Hematopoietic multipotent progenitor cell treated with erythropoietin and hydrocortisone succinate and interleukin-3 and kit ligand, for 4 days (in vitro differentiated cells): ENCODE data around the gene SIGLEC9.

Experiments used
- DNase-seq: peaks from one replicate; pipeline ENCODE4 v3.0.0-alpha.2; 2015

The SIGLEC9 gene

DNA sequence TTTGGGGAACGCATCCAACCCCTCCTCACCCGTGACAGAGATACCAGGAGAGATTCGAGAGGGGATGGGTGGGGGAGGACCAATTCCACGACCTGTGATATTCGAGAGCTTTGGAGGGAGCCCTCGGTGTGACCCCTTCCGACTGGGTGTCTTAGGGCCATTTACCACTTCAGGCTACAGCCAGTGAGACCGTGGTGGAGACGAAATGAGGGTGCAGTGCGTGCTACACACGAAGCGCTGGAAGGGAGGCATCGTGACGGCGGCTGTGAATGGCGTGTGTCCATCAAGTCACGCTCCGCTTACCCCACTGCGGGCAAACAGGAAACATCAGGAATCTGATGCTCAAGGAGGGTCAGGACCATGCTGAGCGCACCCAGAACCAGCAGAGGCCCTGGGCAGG is 26.9 kb upstream of the SIGLEC9 start:
- DNase-seq, result no peak

- peak; percentile 51 for DNase-seq
These were observed 26.2 kb upstream of the SIGLEC9 start for GRCh38 chr19:51098365-51099046.

DNA sequence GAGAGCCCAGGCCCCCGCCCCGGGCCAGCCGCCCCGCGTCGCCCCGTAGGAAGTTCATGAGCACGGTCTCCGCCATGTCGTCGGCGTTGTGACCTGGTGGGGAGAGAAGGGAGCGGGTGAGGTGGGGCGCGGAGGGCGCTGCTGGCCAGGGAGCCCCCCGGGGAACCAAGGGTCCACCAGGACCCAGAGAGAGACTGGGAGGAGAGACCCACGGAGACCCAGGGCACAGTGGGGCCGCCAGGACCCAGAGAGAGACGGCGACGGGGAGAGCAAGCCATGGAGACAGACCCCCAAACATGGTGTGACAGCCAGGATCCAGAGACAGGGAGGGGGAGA is 25.7 kb upstream of the SIGLEC9 start:
- DNase-seq, result no peak

DNA sequence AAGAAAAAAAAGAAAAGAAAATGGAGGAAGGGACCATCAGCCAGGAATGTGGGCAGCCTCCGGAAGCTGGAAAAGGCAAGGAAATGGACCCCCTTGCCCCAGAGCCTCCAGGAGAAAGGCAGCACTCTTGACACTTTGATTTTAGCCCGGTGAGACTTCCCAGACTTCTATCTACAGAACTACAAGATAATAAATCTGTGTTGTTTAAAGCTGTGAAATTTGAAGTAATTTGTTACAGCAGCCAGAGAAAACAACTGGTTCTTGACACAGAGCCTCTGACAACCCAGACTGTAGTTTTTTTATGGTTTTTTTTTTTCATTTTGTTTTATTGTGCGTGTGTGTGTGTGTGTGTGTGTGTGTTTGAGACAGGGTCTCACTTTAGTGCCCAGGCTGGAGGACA is 24.1 kb upstream of the SIGLEC9 start:
- DNase-seq, result no peak

DNA sequence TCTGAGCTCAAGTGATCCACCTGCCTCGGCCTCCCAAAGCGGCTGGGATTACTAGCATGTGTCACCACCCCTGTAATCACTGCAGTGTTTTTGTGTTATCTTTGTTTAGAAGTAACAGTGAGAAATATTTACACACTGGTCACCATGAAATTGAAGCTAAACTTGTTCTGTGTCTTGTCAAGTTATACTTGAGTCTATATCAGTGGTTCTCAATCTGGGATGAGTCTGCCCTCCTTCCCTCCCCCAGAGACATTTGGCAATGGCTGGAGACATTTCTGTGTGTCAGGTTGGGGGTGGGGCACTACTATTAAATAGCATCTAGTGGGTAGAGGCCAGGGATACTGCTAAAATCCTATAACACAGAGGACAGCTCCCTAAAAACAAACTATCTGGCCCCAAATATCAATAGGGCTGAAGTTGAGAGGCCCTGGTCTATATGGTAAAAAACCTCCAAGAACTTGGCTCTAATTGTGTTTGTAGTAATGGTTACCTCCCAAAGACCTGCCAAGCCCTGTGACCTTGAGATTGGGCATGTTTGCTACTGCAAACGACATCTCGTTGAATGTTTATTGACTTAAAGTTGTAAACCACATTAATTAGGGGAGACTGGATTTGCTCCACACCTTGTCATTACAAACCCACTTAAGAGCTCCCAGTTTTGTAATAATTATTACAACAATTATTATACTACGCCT is 23.4 kb upstream of the SIGLEC9 start:
- DNase-seq, result no peak

DNA sequence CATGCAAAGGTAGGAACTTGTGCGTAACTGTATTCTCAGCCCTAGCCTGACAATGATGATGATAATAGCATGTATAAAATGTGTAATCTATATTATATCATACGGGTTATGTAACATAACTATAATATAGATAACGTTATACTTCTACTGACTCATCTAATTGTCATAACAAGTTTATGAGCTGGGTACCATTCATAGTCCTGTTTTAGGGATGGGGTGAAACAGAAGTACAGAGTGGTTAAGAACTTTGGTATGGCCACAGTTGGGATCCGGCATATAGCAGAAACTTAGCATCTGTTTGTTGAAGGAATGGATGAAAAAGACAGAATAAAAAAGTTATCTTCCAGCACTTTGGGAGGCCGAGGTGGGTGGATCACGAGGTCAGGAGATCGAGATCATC is 21.7 kb upstream of the SIGLEC9 start:
- no peak for DNase-seq

DNA sequence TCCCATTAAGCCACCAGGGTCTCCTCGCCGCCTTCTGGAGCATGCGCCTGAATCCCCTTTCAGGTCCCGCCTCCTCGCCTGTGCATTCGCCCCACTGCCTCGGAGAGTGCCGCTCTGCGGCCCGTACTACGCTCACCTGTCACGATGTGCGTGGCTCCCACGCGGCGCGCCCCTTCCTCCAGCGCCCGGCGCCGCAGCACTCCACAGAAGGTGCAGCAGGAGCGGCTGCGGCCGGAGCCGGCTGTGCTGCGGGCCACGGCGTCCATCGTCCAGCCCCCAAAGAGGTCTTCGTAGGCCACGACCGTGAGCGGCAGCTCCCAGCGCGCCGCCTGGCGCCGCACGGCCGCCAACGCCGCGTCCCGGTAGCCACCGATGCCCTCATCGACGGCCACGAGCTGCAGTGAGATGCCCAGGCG is 20.8 kb upstream of the SIGLEC9 start:
- no peak for DNase-seq

GRCh38 chr19:51107406-51108065 is 17.2 kb upstream of the SIGLEC9 start:
- DNase-seq, result no peak

- peak; percentile 100 for DNase-seq
These were observed 16.5 kb upstream of the SIGLEC9 start, which contains the start of gene CTU1 for GRCh38 chr19:51108066-51108804. CTU1 (minus strand) TSS chr19:51108409; CDS start chr19:51104569, 3,840 bp downstream.

DNA sequence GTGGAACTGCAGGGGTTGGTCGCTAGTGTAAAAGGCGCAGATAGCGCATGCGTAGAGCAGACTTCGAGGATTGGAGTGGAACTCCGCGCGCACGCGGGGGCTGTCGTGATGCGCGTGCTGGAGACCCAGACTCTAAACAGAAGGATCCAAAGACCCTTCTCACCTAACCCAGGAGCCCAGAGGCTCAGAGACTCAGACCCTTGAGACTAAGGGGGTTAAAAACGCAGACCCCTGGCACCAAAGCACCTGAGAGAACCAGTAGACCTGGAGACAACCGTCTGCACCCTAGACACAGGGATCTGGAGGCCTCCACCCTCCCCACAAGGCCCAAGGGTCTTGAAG is 15.9 kb upstream of the SIGLEC9 start:
- no peak for DNase-seq

- no peak for DNase-seq
These were observed 14.1 kb upstream of the SIGLEC9 start for GRCh38 chr19:51110666-51110971.

DNA sequence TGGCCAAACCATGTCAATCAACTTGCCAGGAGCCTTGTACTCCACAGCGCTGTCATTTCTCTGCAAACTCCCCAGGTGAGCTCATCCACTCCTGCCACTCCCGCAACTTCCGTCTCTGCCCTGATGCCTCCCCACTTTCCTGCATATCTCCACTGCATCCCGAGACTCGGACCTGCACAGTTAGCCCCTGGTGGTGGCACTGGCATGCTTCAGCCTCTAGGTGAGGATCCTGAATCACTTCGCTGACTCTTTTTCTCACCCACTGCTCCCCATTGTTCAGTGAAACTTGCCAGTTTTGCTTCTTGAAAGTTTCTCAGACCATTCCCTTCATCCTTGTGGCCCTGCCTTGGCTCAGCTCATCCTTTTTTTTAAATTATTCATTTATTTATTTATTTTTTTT is 13.1 kb upstream of the SIGLEC9 start:
- DNase-seq, result no peak

DNA sequence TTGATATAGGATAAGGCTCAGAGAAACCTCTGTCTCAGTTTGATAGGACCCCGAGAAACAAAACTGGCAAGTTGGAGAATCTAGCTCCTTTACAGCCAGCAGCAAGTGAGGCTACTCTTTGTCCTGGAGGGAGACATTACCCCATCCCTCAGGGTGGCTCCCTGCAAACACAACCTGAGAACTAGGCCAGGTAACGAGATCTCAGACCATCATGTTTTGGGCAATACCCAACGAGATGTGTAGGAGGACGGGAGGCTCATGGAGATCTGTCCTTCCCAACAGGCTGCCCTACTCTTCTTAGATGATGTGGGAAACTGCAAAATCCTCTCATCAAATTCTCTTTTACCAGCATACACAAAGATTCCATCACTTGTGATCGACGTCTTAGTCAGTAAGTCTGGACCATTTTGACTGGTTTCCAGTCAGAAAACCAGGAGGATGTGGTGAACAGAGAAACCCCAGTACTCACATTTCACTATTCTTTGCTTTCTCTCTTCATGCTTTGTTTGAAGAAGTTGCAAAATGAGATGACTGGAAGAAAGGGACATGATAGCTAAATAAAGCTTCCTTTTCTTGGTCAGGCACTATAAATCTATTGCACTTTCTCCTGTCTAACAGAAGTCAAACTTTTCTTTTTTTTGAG is 10.5 kb upstream of the SIGLEC9 start:
- DNase-seq, result no peak

DNA sequence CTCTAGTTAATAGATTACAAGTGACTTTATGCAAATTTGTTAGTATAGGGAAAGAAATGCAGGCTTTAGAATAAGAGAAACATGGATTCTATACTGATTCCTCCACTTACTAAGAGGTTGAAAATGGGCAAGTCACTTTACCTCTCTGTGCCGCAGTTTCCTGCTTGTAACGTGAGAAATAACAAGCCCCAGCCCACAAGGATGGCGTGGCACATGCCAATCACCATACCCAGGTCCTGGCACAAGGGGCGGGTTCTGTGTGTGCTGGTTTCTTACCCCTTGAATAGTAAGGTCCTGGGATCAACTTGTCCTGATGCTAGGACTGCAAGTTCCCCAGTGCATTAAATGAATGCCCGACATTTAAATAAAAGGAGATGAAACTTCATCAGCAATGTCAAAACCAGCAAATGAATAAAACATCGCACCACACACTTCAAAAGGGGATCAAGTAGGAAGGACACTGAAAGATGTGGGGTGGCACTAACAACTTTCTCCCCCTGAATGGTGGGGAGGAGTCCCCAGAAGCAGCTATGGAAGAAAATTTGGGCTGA is 7.9 kb upstream of the SIGLEC9 start:
- DNase-seq, result no peak

- no peak for DNase-seq
These were observed 5.6 kb upstream of the SIGLEC9 start for GRCh38 chr19:51119101-51119500.

- no peak for DNase-seq
These were observed 5.1 kb upstream of the SIGLEC9 start for GRCh38 chr19:51119611-51120010.

DNA sequence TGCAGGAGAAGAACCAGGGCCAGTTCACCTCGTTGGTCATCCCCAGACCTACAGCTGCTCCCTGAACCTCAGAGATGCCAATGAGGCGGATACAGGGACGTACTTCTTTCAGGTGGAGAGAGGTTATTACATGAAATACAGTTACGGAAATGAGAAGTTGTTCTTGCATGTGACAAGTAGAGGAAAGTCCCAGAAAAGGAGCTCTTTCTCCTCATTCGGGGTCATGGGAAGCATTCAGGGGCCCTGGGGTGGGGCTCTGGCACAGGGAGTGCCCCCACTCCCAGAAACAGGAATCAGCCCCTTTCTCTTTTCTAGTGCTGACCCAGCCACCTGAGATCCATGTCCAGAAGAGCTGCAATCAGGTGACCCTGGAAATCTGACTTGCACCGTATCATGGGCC is 4.5 kb upstream of the SIGLEC9 start:
- DNase-seq, result no peak

- DNase-seq, result no peak
These were observed 3.4 kb upstream of the SIGLEC9 start for GRCh38 chr19:51121257-51121656.

DNA sequence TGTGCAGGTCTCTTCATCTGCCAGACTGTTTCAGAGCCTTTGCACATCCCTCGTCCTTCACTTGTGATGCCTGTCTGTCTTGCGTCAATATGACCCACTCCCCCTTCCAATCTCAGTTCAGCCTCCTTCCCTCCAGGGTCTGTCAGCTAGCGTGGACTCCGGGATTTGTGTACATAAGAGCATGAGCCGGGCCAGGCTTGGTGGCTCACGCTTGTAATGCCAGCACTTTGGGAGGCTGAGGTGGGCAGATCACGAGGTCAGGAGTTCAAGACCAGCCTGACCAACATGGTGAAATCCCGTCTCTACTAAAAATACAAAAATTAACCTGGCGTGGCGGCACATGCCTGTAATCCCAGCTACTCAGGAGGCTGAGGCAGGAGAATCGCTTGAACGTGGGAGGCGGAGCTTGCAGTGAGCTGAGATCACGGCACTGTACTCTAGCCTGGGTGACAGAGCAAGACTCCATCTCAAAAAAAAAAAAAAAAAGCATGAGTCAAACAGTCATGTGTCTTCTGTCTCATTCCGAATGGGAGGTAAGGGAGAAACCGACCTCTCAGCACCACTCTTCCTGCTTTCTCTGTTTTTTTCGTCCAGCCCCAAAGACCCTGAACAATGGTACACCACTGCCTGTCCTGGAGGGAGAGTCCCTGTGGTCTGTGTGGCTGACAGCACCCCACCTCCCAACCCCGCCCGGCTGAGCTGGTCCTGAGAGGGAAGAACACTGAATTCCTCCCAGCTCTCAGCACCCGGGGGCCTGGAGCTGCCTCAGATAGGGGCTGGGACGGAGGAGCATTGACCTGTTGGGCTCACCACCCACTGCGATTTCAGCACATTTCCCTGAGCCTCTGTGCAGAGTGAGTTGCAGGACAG is 2.4 kb upstream of the SIGLEC9 start:
- no peak for DNase-seq

GRCh38 chr19:51123381-51123800 is 1.3 kb upstream of the SIGLEC9 start:
- peak; percentile 72 for DNase-seq

GRCh38 chr19:51123802-51124201 is 904 bp upstream of the SIGLEC9 start:
- DNase-seq, result no peak

DNA sequence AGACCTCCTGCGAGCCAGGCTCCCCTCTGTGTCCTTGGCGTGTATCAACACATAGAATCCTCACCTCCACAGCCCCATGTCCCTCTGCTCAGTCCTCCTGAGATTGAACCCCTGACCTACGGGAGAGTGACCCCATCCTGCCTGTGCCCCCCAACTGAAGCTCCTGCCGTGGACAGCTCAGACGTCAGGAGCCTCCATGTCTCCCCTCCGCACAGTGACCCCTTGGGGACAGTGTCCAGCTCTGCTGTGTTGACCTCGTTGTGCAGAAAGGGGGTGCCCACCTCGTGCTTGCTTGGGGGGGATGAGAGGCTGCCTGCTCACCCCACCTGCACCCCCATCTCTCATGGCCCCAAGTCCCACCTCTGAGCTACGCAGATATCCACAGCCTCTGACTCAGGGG is 490 bp upstream of the SIGLEC9 start:
- no peak for DNase-seq
